Cardiac atrium fibroblast (primary cell): ENCODE measurements around the gene PNMA8C. TPM values are rescaled to one million over a fixed set of nuclear protein-coding genes. Genes with fewer than 3 reads are reported as not detected.

Experiments
- total RNA-seq: library from RNA; depleted of rRNA; stranded (reverse); fragments of >200 nt; gene quantifications from 2 replicates; pipeline ENCODE4 v1.2.3, GENCODE V29; 2015

PNMA8C gene
- not detected in 2 replicates for total RNA-seq

DNA sequence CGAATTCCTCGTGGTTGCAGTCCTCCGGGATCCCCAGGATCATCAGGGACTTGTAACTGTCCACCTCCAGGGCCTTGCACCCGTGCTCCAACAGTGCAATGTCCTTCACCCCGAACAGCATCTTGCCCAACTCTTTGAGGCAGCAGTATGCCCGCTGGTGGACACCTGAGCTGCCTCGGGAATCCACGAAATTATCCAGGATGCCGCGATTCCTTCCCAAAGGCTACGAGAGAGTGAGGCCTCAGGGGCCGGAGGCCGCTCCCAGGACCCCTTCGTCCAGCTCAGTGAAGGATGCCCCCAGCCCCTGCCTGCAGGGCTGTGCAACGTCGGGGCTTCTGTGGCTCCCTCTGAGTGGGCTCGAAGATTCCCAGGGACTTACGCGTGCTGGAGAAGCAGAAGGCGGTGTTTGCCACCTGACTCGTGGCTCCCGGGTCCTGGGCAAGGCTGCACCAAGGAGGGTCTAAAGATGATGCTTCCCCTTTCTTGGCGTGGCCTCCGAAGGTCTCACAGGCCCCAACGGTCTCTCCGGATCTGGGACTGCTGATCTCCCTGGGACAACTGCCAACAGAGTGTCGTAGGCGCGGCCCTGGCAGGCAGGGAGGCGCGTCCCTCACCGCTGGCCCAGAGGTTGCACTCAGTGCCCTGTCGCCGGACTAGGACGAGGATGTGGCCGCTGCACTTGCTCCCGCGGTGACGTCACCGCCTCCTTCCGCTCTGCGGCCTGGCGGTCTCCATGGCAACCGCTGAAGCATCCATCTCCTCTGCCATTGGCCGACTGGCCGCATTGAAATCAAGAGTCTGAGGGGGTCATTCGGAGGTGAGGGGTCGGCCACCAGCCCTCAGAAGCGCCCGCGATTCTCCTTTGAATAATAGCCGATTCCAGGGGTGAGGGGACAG, at the start of gene PNMA8C:
Gene PNMA8C (minus strand): TSS at position 698 of the 897 bp plus-strand sequence. CDS start 577 bp downstream, at position 121.

DNA sequence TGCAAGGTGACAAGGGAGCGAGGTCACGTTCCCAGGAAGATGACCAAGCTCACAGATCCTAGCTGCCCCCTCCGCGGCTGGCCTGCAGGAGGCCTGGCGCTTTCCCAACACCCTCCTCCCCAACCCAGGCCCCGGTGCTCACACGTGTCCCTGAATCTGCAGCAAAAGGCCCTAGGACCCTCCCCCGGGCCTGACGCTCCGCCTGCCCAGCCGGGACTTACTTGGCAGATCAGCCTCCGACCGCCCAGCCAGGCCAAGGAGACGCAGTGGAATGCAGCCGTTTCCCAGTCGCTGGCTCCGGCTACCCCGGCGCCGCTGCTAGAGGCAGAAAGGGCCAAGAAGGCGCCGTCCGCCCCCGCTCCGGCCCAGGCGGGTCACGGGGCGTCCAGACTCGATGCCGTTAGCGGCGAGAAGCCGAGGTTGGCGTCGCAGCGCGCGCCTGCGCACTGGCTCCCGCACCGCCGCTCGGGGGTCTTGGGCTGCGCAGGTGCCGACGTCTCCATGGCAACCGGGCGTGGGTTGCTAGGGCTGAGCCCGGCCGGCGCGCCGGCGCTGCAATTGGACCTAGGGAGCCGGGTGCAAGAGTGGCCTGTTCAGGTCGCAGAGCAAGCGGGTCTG, 42.5 kb upstream of the PNMA8C start, which contains the start of gene PNMA8A:
Gene PNMA8A (minus strand): TSS at position 448 of the 618 bp plus-strand sequence. CDS start 528 bp downstream, outside the sequence.

DNA sequence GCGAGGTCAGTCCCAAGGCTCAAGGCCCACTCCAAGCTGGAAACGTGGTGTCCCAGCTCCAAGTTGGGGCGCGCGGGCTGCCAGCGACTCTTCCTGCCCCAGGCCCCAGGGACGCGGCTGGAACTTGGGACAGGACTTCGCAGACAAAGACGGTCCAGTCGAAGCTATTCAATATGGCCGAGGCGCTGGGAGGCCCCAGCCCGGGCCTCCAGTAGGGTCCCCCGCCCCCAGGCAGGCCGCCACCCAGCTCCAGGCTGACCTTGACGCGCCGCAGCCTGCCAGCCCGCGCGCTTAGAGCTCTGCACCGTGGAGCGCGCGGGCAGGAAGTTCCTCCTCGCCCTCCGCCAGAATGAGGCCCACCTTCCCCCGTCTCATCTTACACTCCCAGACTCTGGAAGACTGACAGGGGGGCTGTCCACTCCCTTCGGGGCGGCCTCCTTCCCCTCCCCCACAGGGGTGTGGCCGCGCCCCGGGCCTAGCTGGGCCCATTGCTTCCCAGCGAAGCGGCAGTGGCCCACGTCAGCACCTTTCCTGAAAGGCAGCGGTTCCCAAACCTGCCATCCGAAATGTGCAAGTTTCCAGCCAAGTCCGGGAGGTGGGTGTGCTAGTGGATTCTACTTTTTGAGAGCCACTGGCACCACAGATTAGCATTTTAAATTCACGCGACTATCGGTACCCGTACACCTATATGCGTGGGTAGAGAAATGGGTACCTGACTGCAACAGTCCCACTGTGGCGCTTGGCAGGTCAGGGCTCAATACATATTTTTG, 15.3 kb downstream of the PNMA8C start, which contains the start of gene CCDC8:
Gene CCDC8 (minus strand): TSS at position 303 of the 770 bp plus-strand sequence. CDS start 754 bp downstream, outside the sequence.

Other genes starting within 250 kb of the PNMA8C start
- not detected in 2 replicates for gene IGFL1, start 199.2 kb downstream of the PNMA8C start, total RNA-seq
- 18.8 and 20.4 TPM in 2 replicates for gene HIF3A, start 131.9 kb downstream of the PNMA8C start, total RNA-seq
- gene PPP5C, start 81.8 kb downstream of the PNMA8C start, total RNA-seq: 74.5 and 74.6 TPM in 2 replicates
- 29.8 and 32.1 TPM in 2 replicates for gene CCDC8, start 15.4 kb downstream of the PNMA8C start, total RNA-seq
- gene PNMA8A, start 42.6 kb upstream of the PNMA8C start, total RNA-seq: 0.36 and 1.5 TPM in 2 replicates
- 0.97 and 1.3 TPM in 2 replicates for gene PNMA8B, start 66.9 kb upstream of the PNMA8C start, total RNA-seq
- 207 and 293 TPM in 2 replicates for gene CALM3, start 172.4 kb upstream of the PNMA8C start, total RNA-seq
- gene PTGIR, start 196.2 kb upstream of the PNMA8C start, total RNA-seq: 25.4 and 33.9 TPM in 2 replicates
- gene GNG8, start 207.3 kb upstream of the PNMA8C start, total RNA-seq: not detected in 2 replicates
- 6.0 and 7.8 TPM in 2 replicates for gene DACT3, start 232.2 kb upstream of the PNMA8C start, total RNA-seq